Endothelial cell of umbilical vein (primary cell): Measurements from ENCODE around the gene NPNT. TPM values are rescaled to one million over a fixed set of nuclear protein-coding genes. Genes with fewer than 3 reads are reported as not detected.

Experiments
- BruUV-seq: library from RNA; stranded (reverse); fragments of 400-500 nt; replicated peaks from 2 replicates; lab custom pipeline; 2021; lab: Mats Ljungman, UMichigan
- CTCF ChIA-PET: fragments of 300-600, 350-600 bp; sonication (Branson Sonifier 250); formaldehyde crosslinking; loops from one replicate; lab custom pipeline; 2021; ENCODE audit warnings: antibody characterized with exemption, inconsistent platforms; lab: Charles Lee
- POLR2A ChIA-PET: fragments of 300-600, 350-600 bp; sonication (Branson Sonifier 250); formaldehyde crosslinking; loops from one replicate; lab custom pipeline; 2021; ENCODE audit warnings: antibody characterized with exemption, inconsistent platforms; lab: Charles Lee
- DNase-seq: peaks from one replicate; pipeline ENCODE4 v3.0.0-alpha.2; 2011; ENCODE audit warnings: low read depth, low spot score
- FAIRE-seq: peaks from 2 replicates; lab custom pipeline; 2011; peaks lifted over from hg19 to GRCh38; lab: Jason Lieb, UNC
- H2AFZ ChIP-seq: 2 replicates; pipeline ENCODE4 v1.6.0; 2012; ENCODE audit warnings: low read depth, low read length, control low read depth, inconsistent platforms
- H3K27ac ChIP-seq: 2 replicates; pipeline ENCODE4 v1.5.1; 2011; ENCODE audit warnings: low read depth, mild to moderate bottlenecking, control low read depth, low read length, moderate library complexity; ENCODE audit not compliant: insufficient read depth
- H3K27me3 ChIP-seq, 2 experiments: 2 replicates each; pipeline versions ENCODE4 v1.6.0 to v1.6.1; 2011; ENCODE audit warnings: low read length in 2 of 2, mixed read lengths in 1 of 2; ENCODE audit not compliant: control insufficient read depth in 2 of 2, insufficient read depth in 2 of 2
- H3K36me3 ChIP-seq, 2 experiments: 2 replicates in 1 of 2; 3 replicates in 1 of 2; pipeline ENCODE4 v1.5.1; 2011; ENCODE audit warnings: low read length in 2 of 2, mild to moderate bottlenecking in 1 of 2, moderate library complexity in 1 of 2; ENCODE audit not compliant: control insufficient read depth in 2 of 2, insufficient read depth in 2 of 2; ENCODE audit errors: extremely low read depth in 1 of 2
- H3K4me1 ChIP-seq: 3 replicates; pipeline ENCODE4 v1.5.1; 2011; ENCODE audit warnings: mild to moderate bottlenecking, low read length; ENCODE audit not compliant: control insufficient read depth, insufficient read depth; ENCODE audit errors: extremely low read depth
- H3K4me2 ChIP-seq: 2 replicates; pipeline ENCODE4 v1.6.1; 2011; ENCODE audit warnings: low read length, control low read depth, mixed read lengths; ENCODE audit not compliant: insufficient read depth
- H3K4me3 ChIP-seq, 3 experiments: fragments of 200-600 bp in 1 of 3; sonication (generic), shearing (Covaris generic) in 1 of 3; replicated peaks in 1 of 3; 2 replicates each; pipeline ENCODE4 v1.5.1; 2011 to 2016; ENCODE audit warnings: control low read depth in 3 of 3, low read length in 3 of 3, mild to moderate bottlenecking in 2 of 3, inconsistent platforms in 1 of 3, low read depth in 1 of 3, moderate library complexity in 1 of 3; ENCODE audit not compliant: insufficient read depth in 1 of 3
- H3K79me2 ChIP-seq: 2 replicates; pipeline ENCODE4 v1.6.0; 2012; ENCODE audit warnings: low read length, inconsistent platforms; ENCODE audit not compliant: control insufficient read depth, insufficient read depth
- H3K9ac ChIP-seq: replicated peaks from 2 replicates; pipeline ENCODE3; 2011; ENCODE audit warnings: low read length, control low read depth; ENCODE audit not compliant: insufficient read depth; ENCODE audit errors: extremely low read depth
- H3K9me1 ChIP-seq: replicated peaks from 3 replicates; pipeline ENCODE4 v1.6.0; 2011; ENCODE audit warnings: mild to moderate bottlenecking, low read length; ENCODE audit not compliant: control insufficient read depth, insufficient read depth; ENCODE audit errors: extremely low read depth
- H3K9me3 ChIP-seq: replicated peaks from 2 replicates; pipeline ENCODE4 v1.5.1; 2012; ENCODE audit warnings: low read length, inconsistent platforms; ENCODE audit not compliant: control insufficient read depth, insufficient read depth
- H4K20me1 ChIP-seq: replicated peaks from 2 replicates; pipeline ENCODE3; 2011; ENCODE audit warnings: mild to moderate bottlenecking, low read length; ENCODE audit not compliant: control insufficient read depth, insufficient read depth; ENCODE audit errors: extremely low read depth
- CTCF ChIP-seq, 2 donors: IDR thresholded peaks; 1 replicate in 1 of 2; 2 replicates in 1 of 2; pipeline ENCODE4 v1.5.1; 2011; ENCODE audit warnings: low read length in 2 of 2, mild to moderate bottlenecking in 2 of 2, moderate library complexity in 2 of 2, control low read depth in 1 of 2, inconsistent platforms in 1 of 2, low read depth in 1 of 2; ENCODE audit not compliant: insufficient read depth in 1 of 2; ENCODE audit errors: extremely low read depth in 1 of 2
- EZH2 ChIP-seq: IDR thresholded peaks from 2 replicates; pipeline ENCODE4 v1.6.1; 2012; ENCODE audit warnings: borderline replicate concordance, low read depth, mild to moderate bottlenecking, moderate library complexity, low read length, inconsistent platforms; ENCODE audit not compliant: severe bottlenecking
- FOS ChIP-seq: IDR thresholded peaks from 2 replicates; pipeline ENCODE4 v1.6.1; 2011; ENCODE audit warnings: mild to moderate bottlenecking, low read length, moderate library complexity, borderline replicate concordance; ENCODE audit not compliant: insufficient read depth
- GATA2 ChIP-seq: IDR thresholded peaks from 2 replicates; pipeline ENCODE4 v1.7.0; 2011; ENCODE audit warnings: low read depth, mild to moderate bottlenecking, moderate library complexity, mixed read lengths, low read length; ENCODE audit not compliant: insufficient read length, insufficient read depth
- JUN ChIP-seq: IDR thresholded peaks from 2 replicates; pipeline ENCODE4 v1.6.1; 2011; ENCODE audit warnings: borderline replicate concordance, low read depth; ENCODE audit not compliant: insufficient read length, insufficient read depth
- MAX ChIP-seq: IDR thresholded peaks from 2 replicates; pipeline ENCODE4 v1.6.1; 2011; ENCODE audit not compliant: insufficient read depth, insufficient read length
- MYC ChIP-seq: IDR thresholded peaks from one replicate; pipeline ENCODE4 v1.6.1; 2011; ENCODE audit warnings: mild to moderate bottlenecking, low read depth, low read length
- POLR2A ChIP-seq: IDR thresholded peaks from 2 replicates; pipeline ENCODE4 v1.6.1; 2012; ENCODE audit warnings: low read depth, mild to moderate bottlenecking, control low read depth, low read length
- POLR2AphosphoS5 ChIP-seq: IDR thresholded peaks from 2 replicates; pipeline ENCODE4 v1.6.1; 2012; ENCODE audit warnings: low read depth, mild to moderate bottlenecking, control low read depth, low read length, moderate library complexity; ENCODE audit not compliant: insufficient read depth
- dilution Hi-C: fragments of 300-500 bp; cut with MboI; formaldehyde crosslinking; loops from one replicate; pipeline ENCODE4 v1.15.0; 2019; ENCODE audit warnings: low sequenced_read_pairs; ENCODE audit not compliant: extremely low pct_ligation_motif_present
- intact Hi-C: fragments of 100-400 bp; cut with micrococcal nuclease; formaldehyde crosslinking; loops from one replicate; pipeline ENCODE4 v1.10.0; 2022
- polyA plus RNA-seq, 4 experiments: library from polyadenylated mRNA; depleted of rRNA in 3 of 4; stranded (reverse) in 3 of 4; unstranded in 1 of 4; fragments of >200 nt; gene quantifications; 2 replicates each; pipeline versions ENCODE4 v1.2.1 to v1.2.3, GENCODE V29; 2011 to 2012; ENCODE audit warnings: missing spikeins in 1 of 4
- total RNA-seq: library from RNA; stranded (reverse); gene quantifications from 2 replicates; pipeline ENCODE4 v1.2.3, GENCODE V29; 2021

Gene NPNT
- total and polyA plus RNA-seq, 2 donors (not counting 3 experiments of a cell fraction or from before 2014, with no cell fraction given), result not detected

- ChIA-PET CTCF (no interaction called here), POLR2A (no interaction called here)
- Histone ChIP-seq H3K79me2 (no peaks in the 10 kb centered on the region), H3K9ac (no peak overlapping the region), H3K4me2 (no peak overlapping the region), H3K9me3 (no peaks in the 10 kb centered on the region), H3K27ac (no peak overlapping the region), H2AFZ (no peak overlapping the region), H3K4me3 (no peak overlapping the region), H4K20me1 (no peaks in the 10 kb centered on the region), H3K9me1 (no peaks in the 10 kb centered on the region), H3K36me3 (no peaks in the 10 kb centered on the region), H3K27me3 (peaks cover 0 to 3% of the 10 kb centered on the region in 2 experiments), H3K4me1 (no peaks in the 10 kb centered on the region)
- FAIRE-seq (no peak), DNase-seq (no peak)
- dilution Hi-C loops (no loop called here), intact Hi-C loops (no loop called here)
- no peak for TF ChIP-seq POLR2AphosphoS5
- no peak for TF ChIP-seq MAX
- TF ChIP-seq CTCF (IDR thresholded peaks at IDR 0.05; ENCODE audit: extremely low read depth in 1 of 2, insufficient read depth in 1 of 2, low read depth in 1 of 2, low read length in 2 of 2), result no peak
- no peak for TF ChIP-seq JUN
- TF ChIP-seq POLR2A, result no peak
- no peak for TF ChIP-seq FOS
- no peak for TF ChIP-seq GATA2
- TF ChIP-seq EZH2, result no peak
- TF ChIP-seq MYC, result no peak
- no TSS peak for BruUV-seq
These were observed 74.3 kb downstream of the NPNT start for GRCh38 chr4:105969575-105969974.
